H9 (cell line): ENCODE measurements around the gene SEC22C. TPM values are rescaled to one million over a fixed set of nuclear protein-coding genes. Genes with fewer than 3 reads are reported as not detected.

Source experiments
- DNase-seq: peaks from one replicate; pipeline ENCODE4 v3.0.0-alpha.2; 2017
- H2AFZ ChIP-seq: one replicate; pipeline ENCODE4 v1.6.1; 2013; ENCODE audit warnings: mild to moderate bottlenecking, low read length, control low read depth, moderate library complexity
- H2AK5ac ChIP-seq: 2 replicates; pipeline ENCODE4 v1.6.1; 2013; ENCODE audit warnings: low read length, control low read depth, mixed read lengths; ENCODE audit not compliant: insufficient read length
- H2BK120ac ChIP-seq: one replicate; pipeline ENCODE4 v1.6.1; 2013; ENCODE audit warnings: low read depth, mild to moderate bottlenecking, low read length, control low read depth, inconsistent platforms; ENCODE audit not compliant: poor library complexity, severe bottlenecking
- H2BK12ac ChIP-seq: 2 replicates; pipeline ENCODE4 v1.6.1; 2013; ENCODE audit warnings: low read length, control low read depth, mixed read lengths, low read depth; ENCODE audit not compliant: insufficient read length
- H2BK15ac ChIP-seq: 2 replicates; pipeline ENCODE4 v1.6.1; 2013; ENCODE audit warnings: low read depth, low read length, control low read depth
- H2BK20ac ChIP-seq: one replicate; pipeline ENCODE4 v1.6.1; 2013; ENCODE audit warnings: low read depth, mild to moderate bottlenecking, low read length, control low read depth, inconsistent platforms; ENCODE audit not compliant: poor library complexity, severe bottlenecking
- H2BK5ac ChIP-seq: 2 replicates; pipeline ENCODE4 v1.6.1; 2013; ENCODE audit warnings: low read length, control low read depth, mixed read lengths; ENCODE audit not compliant: insufficient read length
- H3K14ac ChIP-seq: 2 replicates; pipeline ENCODE4 v1.6.1; 2013; ENCODE audit warnings: low read length, control low read depth; ENCODE audit not compliant: insufficient read depth
- H3K18ac ChIP-seq: 2 replicates; pipeline ENCODE4 v1.6.1; 2013; ENCODE audit warnings: low read depth, mild to moderate bottlenecking, mixed read lengths, low read length, control low read depth; ENCODE audit not compliant: insufficient read length
- H3K23ac ChIP-seq: 2 replicates; pipeline ENCODE4 v1.6.1; 2013; ENCODE audit warnings: low read length, control low read depth, mixed read lengths, low read depth; ENCODE audit not compliant: insufficient read length
- H3K23me2 ChIP-seq: 2 replicates; pipeline ENCODE4 v1.6.1; 2013; ENCODE audit warnings: low read depth, mild to moderate bottlenecking, mixed read lengths, low read length, control low read depth; ENCODE audit not compliant: insufficient read length, poor library complexity, severe bottlenecking
- H3K27ac ChIP-seq: 2 replicates; pipeline ENCODE4 v1.5.1; 2013; ENCODE audit warnings: low read length, control low read depth, mixed read lengths, low read depth; ENCODE audit not compliant: insufficient read length
- H3K27me3 ChIP-seq: 2 replicates; pipeline ENCODE4 v1.6.1; 2013; ENCODE audit warnings: low read length, control low read depth, inconsistent platforms; ENCODE audit not compliant: insufficient read depth
- H3K4ac ChIP-seq: 2 replicates; pipeline ENCODE4 v1.6.1; 2013; ENCODE audit warnings: low read depth, mild to moderate bottlenecking, control low read depth, inconsistent platforms, low read length, moderate library complexity
- H3K4me1 ChIP-seq: 2 replicates; pipeline ENCODE4 v1.6.1; 2013; ENCODE audit warnings: low read length, control low read depth, inconsistent platforms; ENCODE audit not compliant: insufficient read depth
- H3K4me2 ChIP-seq: 2 replicates; pipeline ENCODE4 v1.6.1; 2013; ENCODE audit warnings: low read length, control low read depth, mixed read lengths; ENCODE audit not compliant: insufficient read length, insufficient read depth
- H3K56ac ChIP-seq: 2 replicates; pipeline ENCODE4 v1.6.1; 2013; ENCODE audit warnings: low read depth, mild to moderate bottlenecking, mixed read lengths, low read length, control low read depth; ENCODE audit not compliant: insufficient read length
- H3K79me1 ChIP-seq: 2 replicates; pipeline ENCODE4 v1.6.1; 2013; ENCODE audit warnings: low read depth, mild to moderate bottlenecking, moderate library complexity, low read length, control low read depth, inconsistent platforms; ENCODE audit not compliant: insufficient read depth, poor library complexity, severe bottlenecking
- H3K79me2 ChIP-seq: 2 replicates; pipeline ENCODE4 v1.6.1; 2013; ENCODE audit warnings: low read length, control low read depth, inconsistent platforms; ENCODE audit not compliant: insufficient read depth
- H3K9ac ChIP-seq: 2 replicates; pipeline ENCODE4 v1.6.1; 2013; ENCODE audit warnings: low read length, control low read depth, mixed read lengths; ENCODE audit not compliant: insufficient read length; ENCODE audit errors: extremely low read depth
- H3K9me3 ChIP-seq: one replicate; pipeline ENCODE4 v1.6.1; 2013; ENCODE audit warnings: low read depth, low read length, inconsistent platforms; ENCODE audit not compliant: control insufficient read depth
- H3T11ph ChIP-seq: one replicate; pipeline ENCODE4 v1.6.1; 2013; ENCODE audit warnings: mild to moderate bottlenecking, low read length, control low read depth, inconsistent platforms
- H4K20me1 ChIP-seq: one replicate; pipeline ENCODE4 v1.6.1; 2013; ENCODE audit not compliant: control insufficient read depth, insufficient read length, insufficient read depth
- H4K5ac ChIP-seq: 2 replicates; pipeline ENCODE4 v1.6.1; 2013; ENCODE audit warnings: low read depth, mild to moderate bottlenecking, mixed read lengths, low read length, control low read depth; ENCODE audit not compliant: insufficient read length
- H4K8ac ChIP-seq: replicated peaks from 2 replicates; pipeline ENCODE4 v1.6.1; 2013; ENCODE audit warnings: low read length, control low read depth, mixed read lengths, low read depth; ENCODE audit not compliant: insufficient read length
- H4K91ac ChIP-seq: 2 replicates; pipeline ENCODE4 v1.6.1; 2013; ENCODE audit warnings: low read depth, mild to moderate bottlenecking, moderate library complexity, mixed read lengths, low read length, control low read depth; ENCODE audit not compliant: insufficient read length
- H3K27ac Mint-ChIP-seq, 3 experiments: 2 replicates in 2 of 3; 3 replicates in 1 of 3; pipeline ENCODE4 v1.8.0; 2020 to 2021; ENCODE audit warnings: mixed read lengths in 3 of 3, mild to moderate bottlenecking in 1 of 3, moderate library complexity in 1 of 3
- H3K27me3 Mint-ChIP-seq: 2 replicates; pipeline ENCODE4 v1.8.0; 2021; ENCODE audit warnings: low read depth, mild to moderate bottlenecking, moderate library complexity, mixed read lengths
- H3K36me3 Mint-ChIP-seq, 3 experiments: 2 replicates in 2 of 3; 3 replicates in 1 of 3; pipeline ENCODE4 v1.8.0; 2020 to 2021; ENCODE audit warnings: low read depth in 3 of 3, mixed read lengths in 3 of 3; ENCODE audit not compliant: insufficient read depth in 1 of 3
- H3K4me1 Mint-ChIP-seq, 2 experiments: 2 replicates each; pipeline ENCODE4 v1.8.0; 2020; ENCODE audit warnings: mixed read lengths in 2 of 2
- H3K4me3 Mint-ChIP-seq, 2 experiments: 2 replicates in 1 of 2; 3 replicates in 1 of 2; pipeline ENCODE4 v1.8.0; 2020 to 2021; ENCODE audit warnings: mild to moderate bottlenecking in 2 of 2, mixed read lengths in 2 of 2, moderate library complexity in 1 of 2
- H3K9me3 Mint-ChIP-seq, 2 experiments: 2 replicates in 1 of 2; 3 replicates in 1 of 2; pipeline ENCODE4 v1.8.0; 2020; ENCODE audit warnings: mild to moderate bottlenecking in 2 of 2, mixed read lengths in 2 of 2, moderate library complexity in 1 of 2
- WGBS: extraction: QIAGEN DNeasy Blood & Tissue Kit; methylation state at CpG from one replicate; pipeline ENCODE4 v1.1.7; 2013; ENCODE audit warnings: missing lambda C conversion rate, low lambda C conversion rate, mixed read lengths; ENCODE audit not compliant: insufficient read length; ENCODE audit errors: extremely low coverage; 5-methylcytosine and 5-hydroxymethylcytosine counted together
- total RNA-seq: library from RNA; stranded (reverse); gene quantifications from 2 replicates; pipeline ENCODE4 v1.2.1, GENCODE V29; 2021
- TF ChIP-seq, protein P1 (sequence below): fragments of 200-600 bp; sonication (generic); conservative IDR thresholded peaks from 3 replicates; pipeline ENCODE4 v1.8.0; 2021; ENCODE audit warnings: antibody characterized with exemption, mild to moderate bottlenecking

Gene SEC22C
- total RNA-seq, 1 experiment from 2014 or later = 28.2 TPM

DNA sequence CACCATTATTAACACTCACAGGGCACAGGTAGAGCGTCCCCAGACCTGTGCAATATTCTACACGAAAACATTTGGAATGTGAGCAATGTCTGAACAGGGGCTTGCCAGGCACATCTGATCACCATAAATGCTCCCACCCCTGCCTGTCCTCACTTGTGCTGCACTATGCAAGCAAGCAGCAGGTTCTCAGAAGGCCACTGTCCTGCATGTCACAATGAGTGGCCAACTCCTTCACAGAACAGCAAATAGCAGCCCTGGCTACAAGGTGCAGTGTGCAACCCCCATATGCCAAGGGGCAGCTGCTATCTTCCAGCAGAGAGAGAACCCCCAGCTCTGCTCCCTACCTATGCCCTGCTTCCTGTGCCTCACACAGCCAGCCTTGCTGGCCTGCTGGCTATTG, 32.6 kb downstream of the SEC22C start:
- Histone ChIP-seq H4K5ac (no peak overlapping the region), H3K18ac (no peak overlapping the region), H2BK120ac (no peak overlapping the region), H3K27me3 (no peaks in the 10 kb centered on the region), H3K9me3 (no peaks in the 10 kb centered on the region), H3K9ac (no peak overlapping the region), H3K79me2 (peaks cover 1% of the 10 kb centered on the region; the same call in 1 of the 2 replicates), H3K56ac (no peak overlapping the region), H2AK5ac (no peak overlapping the region), H3K4me1 (no peaks in the 10 kb centered on the region), H3K23ac (no peak overlapping the region), H2AFZ (no peak overlapping the region), H2BK12ac (no peak overlapping the region), H3K4me2 (no peak overlapping the region), H2BK15ac (no peak overlapping the region), H3K27ac (no peak overlapping the region), H3K4ac (no peak overlapping the region), H2BK20ac (no peak overlapping the region), H4K91ac (no peak overlapping the region), H4K20me1 (no peaks in the 10 kb centered on the region), H3K14ac (no peak overlapping the region), H3K79me1 (no peaks in the 10 kb centered on the region), H4K8ac (no peak overlapping the region), H3T11ph (no peak overlapping the region), H3K23me2 (no peaks in the 10 kb centered on the region), H2BK5ac (no peak overlapping the region)
- H3K36me3 Mint-ChIP-seq = peaks cover 5 to 29% (median 23%) of the 10 kb centered on the region in 3 experiments; a peak in 6 of 7 replicates
- no peaks in the 10 kb centered on the region; the same call in 1 of the 2 replicates for H3K27me3 Mint-ChIP-seq
- TF ChIP-seq, protein P1, sequence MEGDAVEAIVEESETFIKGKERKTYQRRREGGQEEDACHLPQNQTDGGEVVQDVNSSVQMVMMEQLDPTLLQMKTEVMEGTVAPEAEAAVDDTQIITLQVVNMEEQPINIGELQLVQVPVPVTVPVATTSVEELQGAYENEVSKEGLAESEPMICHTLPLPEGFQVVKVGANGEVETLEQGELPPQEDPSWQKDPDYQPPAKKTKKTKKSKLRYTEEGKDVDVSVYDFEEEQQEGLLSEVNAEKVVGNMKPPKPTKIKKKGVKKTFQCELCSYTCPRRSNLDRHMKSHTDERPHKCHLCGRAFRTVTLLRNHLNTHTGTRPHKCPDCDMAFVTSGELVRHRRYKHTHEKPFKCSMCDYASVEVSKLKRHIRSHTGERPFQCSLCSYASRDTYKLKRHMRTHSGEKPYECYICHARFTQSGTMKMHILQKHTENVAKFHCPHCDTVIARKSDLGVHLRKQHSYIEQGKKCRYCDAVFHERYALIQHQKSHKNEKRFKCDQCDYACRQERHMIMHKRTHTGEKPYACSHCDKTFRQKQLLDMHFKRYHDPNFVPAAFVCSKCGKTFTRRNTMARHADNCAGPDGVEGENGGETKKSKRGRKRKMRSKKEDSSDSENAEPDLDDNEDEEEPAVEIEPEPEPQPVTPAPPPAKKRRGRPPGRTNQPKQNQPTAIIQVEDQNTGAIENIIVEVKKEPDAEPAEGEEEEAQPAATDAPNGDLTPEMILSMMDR = no peak
- no peak for DNase-seq
- no peak overlapping the region for H3K4me3 Mint-ChIP-seq
- no peak overlapping the region for H3K27ac Mint-ChIP-seq
- H3K4me1 Mint-ChIP-seq = peaks cover 0 to 3% of the 10 kb centered on the region in 2 experiments; a peak in 2 of 4 replicates
- no peaks in the 10 kb centered on the region for H3K9me3 Mint-ChIP-seq
- no CpG with 5 or more reads among the region's 2 CpGs for WGBS
